HepG2 (cell line): Measurements from ENCODE around the gene ARHGEF4. TPM values are rescaled to one million over a fixed set of nuclear protein-coding genes. Genes with fewer than 3 reads are reported as not detected.

Experiments used
- HOXD1 ChIP-seq: sonication (generic); formaldehyde crosslinking; IDR thresholded peaks from 2 replicates; pipeline ENCODE4 v1.5.0; 2020; ENCODE audit warnings: missing genetic modification reagents
- MED8 ChIP-seq: sonication (generic); formaldehyde crosslinking; IDR thresholded peaks from 2 replicates; pipeline ENCODE4 v1.8.1; 2023; ENCODE audit warnings: mild to moderate bottlenecking, missing genetic modification reagents; ENCODE audit not compliant: insufficient replicate concordance
- NCOA5 ChIP-seq: sonication (generic); formaldehyde crosslinking; IDR thresholded peaks from 2 replicates; pipeline ENCODE4 v1.4.0; 2020; ENCODE audit warnings: missing genetic modification reagents
- NR2F1 ChIP-seq, 2 experiments: fragments of 450-650 bp in 1 of 2; formaldehyde crosslinking in 1 of 2; IDR thresholded peaks; 2 replicates each; pipeline versions ENCODE4 v1.5.0 to v1.6.1; 2016 to 2020; ENCODE audit warnings: mild to moderate bottlenecking in 1 of 2, missing compliant biosample characterization in 1 of 2, missing genetic modification reagents in 1 of 2, moderate library complexity in 1 of 2
- NR2F2 ChIP-seq: IDR thresholded peaks from 2 replicates; pipeline ENCODE4 v1.6.1; 2012; ENCODE audit warnings: low read depth, inconsistent platforms, borderline replicate concordance
- SNAPC5 ChIP-seq: sonication (generic); formaldehyde crosslinking; IDR thresholded peaks from 2 replicates; pipeline ENCODE4 v1.8.1; 2023; ENCODE audit warnings: mild to moderate bottlenecking, missing genetic modification reagents, borderline replicate concordance
- TCF7L2 ChIP-seq: IDR thresholded peaks from 2 replicates; pipeline ENCODE4 v1.6.1; 2011; ENCODE audit warnings: mild to moderate bottlenecking, low read depth, low read length, moderate library complexity
- TGIF2 ChIP-seq: IDR thresholded peaks from 2 replicates; pipeline ENCODE4 v1.6.1; 2016; ENCODE audit warnings: control low read depth, missing compliant biosample characterization
- ZNF280D ChIP-seq: sonication (generic); formaldehyde crosslinking; IDR thresholded peaks from 2 replicates; pipeline ENCODE4 v1.5.1; 2020; ENCODE audit warnings: mild to moderate bottlenecking, missing genetic modification reagents
- ZNF558 ChIP-seq: sonication (generic); formaldehyde crosslinking; IDR thresholded peaks from 2 replicates; pipeline ENCODE4 v1.9.0; 2022; ENCODE audit warnings: mild to moderate bottlenecking, missing genetic modification reagents, borderline replicate concordance
- ZNF563 ChIP-seq: sonication (generic); formaldehyde crosslinking; IDR thresholded peaks from 2 replicates; pipeline ENCODE4 v1.8.0; 2022; ENCODE audit warnings: mild to moderate bottlenecking, moderate library complexity, missing genetic modification reagents
- ZNF569 ChIP-seq: sonication (generic); formaldehyde crosslinking; IDR thresholded peaks from 2 replicates; pipeline ENCODE4 v1.5.0; 2020; ENCODE audit warnings: mild to moderate bottlenecking, missing genetic modification reagents, moderate library complexity, borderline replicate concordance
- ZSCAN5A ChIP-seq: sonication (generic); formaldehyde crosslinking; IDR thresholded peaks from 2 replicates; pipeline ENCODE4 v1.8.0; 2022; ENCODE audit warnings: mild to moderate bottlenecking, missing genetic modification reagents, borderline replicate concordance
- polyA plus RNA-seq, 8 experiments: library from polyadenylated mRNA; depleted of rRNA in 3 of 8; stranded (reverse) in 7 of 8; unstranded in 1 of 8; fragments of >200 nt; fragmentation: Illumina TruSeq in 4 of 8; extraction: Trizol in 4 of 8; gene quantifications; 2 replicates each; pipeline versions ENCODE4 v1.2.1 to v1.2.3, GENCODE V29; 2011 to 2016; ENCODE audit warnings: low read depth in 4 of 8, missing spikeins in 1 of 8, mixed read lengths in 1 of 8; ENCODE audit not compliant: insufficient read depth in 1 of 8
- total RNA-seq, 5 experiments: library from RNA; depleted of rRNA; stranded (reverse); fragments of >200 nt; fragmentation: Illumina TruSeq; extraction: Trizol; gene quantifications; 2 replicates each; pipeline ENCODE4 v1.2.3, GENCODE V29; 2016; ENCODE audit warnings: low read depth in 1 of 5
- TF ChIP-seq, protein P1 (sequence below): sonication (generic); formaldehyde crosslinking; IDR thresholded peaks from 2 replicates; pipeline ENCODE4 v1.4.0; 2020; ENCODE audit warnings: missing genetic modification reagents, mild to moderate bottlenecking, borderline replicate concordance
- TF ChIP-seq, protein P2 (sequence below): IDR thresholded peaks from 2 replicates; pipeline ENCODE4 v1.6.1; 2016
- TF ChIP-seq, protein P3 (sequence below): sonication (generic); formaldehyde crosslinking; IDR thresholded peaks from 2 replicates; pipeline ENCODE4 v1.4.0; 2020; ENCODE audit warnings: missing genetic modification reagents

Gene ARHGEF4
- total and polyA plus RNA-seq, 2 of the 13 experiments (the other 11 are each of a cell fraction or from before 2014, with no cell fraction given): 0.11 to 0.13 TPM

DNA sequence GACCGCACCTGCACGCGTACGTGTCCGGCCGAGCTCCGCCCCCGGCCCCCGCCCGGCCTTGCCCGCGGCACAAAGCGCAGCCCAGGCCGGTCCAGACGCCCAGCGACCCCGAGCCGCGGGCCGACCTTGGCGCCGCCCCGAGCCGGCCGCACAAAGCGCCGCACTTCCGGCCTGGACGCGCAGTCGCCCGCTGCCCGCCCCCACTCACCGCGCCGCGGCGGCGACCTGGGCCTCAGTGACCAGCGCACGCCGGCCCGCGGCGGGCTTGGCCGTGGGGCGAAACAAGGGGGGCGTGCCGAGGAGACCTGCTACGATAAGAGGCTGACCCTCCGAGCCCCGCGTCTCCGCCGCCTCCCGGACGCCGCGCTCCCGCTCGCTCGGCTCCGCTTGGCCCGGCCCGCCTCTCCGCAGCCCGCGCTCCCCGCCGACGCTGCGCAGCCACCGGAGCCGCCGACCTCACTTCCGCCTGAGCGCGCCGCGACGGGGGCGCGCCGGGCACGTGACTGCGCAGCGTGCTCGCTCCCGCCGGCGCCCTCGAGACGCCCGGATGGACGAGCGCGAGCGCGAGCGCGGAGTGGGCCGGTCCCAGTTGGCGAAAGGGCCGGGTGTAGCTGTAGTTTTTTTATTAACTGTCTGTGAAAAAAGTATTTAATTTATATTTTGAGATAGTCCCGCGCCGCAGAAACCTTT, 256.4 kb downstream of the ARHGEF4 start, which contains the start of gene FAM168B (continued):
- TF ChIP-seq NR2F1 (CRISPR knock-in tag; IDR thresholded peaks at IDR 0.05) (0 out of 4 replicates have a peak, but pooled peaks of 1 of the 2 experiments have one; percentile 6), ZNF569 (CRISPR knock-in tag) (no peak), NCOA5 (CRISPR knock-in tag) (no peak), MED8 (peak; percentile 42), ZNF563 (CRISPR knock-in tag) (peak; percentile 97), TGIF2 (CRISPR knock-in tag) (no peak), ZNF280D (CRISPR knock-in tag) (no peak), HOXD1 (CRISPR knock-in tag) (no peak), SNAPC5 (CRISPR knock-in tag) (0 out of 2 replicates have a peak, but pooled peaks have one; percentile 19), NR2F2 (no peak), TCF7L2 (no peak), ZNF558 (CRISPR knock-in tag) (no peak; the same call in 1 of the 2 replicates), ZSCAN5A (CRISPR knock-in tag) (no peak)
- TF ChIP-seq, protein P1, sequence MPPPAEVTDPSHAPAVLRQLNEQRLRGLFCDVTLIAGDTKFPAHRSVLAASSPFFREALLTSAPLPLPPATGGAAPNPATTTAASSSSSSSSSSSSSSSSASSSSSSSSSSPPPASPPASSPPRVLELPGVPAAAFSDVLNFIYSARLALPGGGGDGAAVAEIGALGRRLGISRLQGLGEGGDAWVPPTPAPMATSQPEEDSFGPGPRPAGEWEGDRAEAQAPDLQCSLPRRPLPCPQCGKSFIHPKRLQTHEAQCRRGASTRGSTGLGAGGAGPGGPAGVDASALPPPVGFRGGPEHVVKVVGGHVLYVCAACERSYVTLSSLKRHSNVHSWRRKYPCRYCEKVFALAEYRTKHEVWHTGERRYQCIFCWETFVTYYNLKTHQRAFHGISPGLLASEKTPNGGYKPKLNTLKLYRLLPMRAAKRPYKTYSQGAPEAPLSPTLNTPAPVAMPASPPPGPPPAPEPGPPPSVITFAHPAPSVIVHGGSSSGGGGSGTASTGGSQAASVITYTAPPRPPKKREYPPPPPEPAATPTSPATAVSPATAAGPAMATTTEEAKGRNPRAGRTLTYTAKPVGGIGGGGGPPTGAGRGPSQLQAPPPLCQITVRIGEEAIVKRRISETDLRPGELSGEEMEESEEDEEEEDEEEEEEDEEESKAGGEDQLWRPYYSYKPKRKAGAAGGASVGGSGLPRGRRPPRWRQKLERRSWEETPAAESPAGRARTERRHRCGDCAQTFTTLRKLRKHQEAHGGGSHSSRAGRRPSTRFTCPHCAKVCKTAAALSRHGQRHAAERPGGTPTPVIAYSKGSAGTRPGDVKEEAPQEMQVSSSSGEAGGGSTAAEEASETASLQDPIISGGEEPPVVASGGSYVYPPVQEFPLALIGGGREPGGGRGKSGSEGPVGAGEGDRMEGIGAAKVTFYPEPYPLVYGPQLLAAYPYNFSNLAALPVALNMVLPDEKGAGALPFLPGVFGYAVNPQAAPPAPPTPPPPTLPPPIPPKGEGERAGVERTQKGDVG (CRISPR knock-in tag): no peak
- TF ChIP-seq, protein P2, sequence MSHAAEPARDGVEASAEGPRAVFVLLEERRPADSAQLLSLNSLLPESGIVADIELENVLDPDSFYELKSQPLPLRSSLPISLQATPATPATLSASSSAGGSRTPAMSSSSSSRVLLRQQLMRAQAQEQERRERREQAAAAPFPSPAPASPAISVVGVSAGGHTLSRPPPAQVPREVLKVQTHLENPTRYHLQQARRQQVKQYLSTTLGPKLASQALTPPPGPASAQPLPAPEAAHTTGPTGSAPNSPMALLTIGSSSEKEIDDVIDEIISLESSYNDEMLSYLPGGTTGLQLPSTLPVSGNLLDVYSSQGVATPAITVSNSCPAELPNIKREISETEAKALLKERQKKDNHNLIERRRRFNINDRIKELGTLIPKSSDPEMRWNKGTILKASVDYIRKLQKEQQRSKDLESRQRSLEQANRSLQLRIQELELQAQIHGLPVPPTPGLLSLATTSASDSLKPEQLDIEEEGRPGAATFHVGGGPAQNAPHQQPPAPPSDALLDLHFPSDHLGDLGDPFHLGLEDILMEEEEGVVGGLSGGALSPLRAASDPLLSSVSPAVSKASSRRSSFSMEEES (CRISPR knock-in tag): peak; percentile 64; the same call in 1 of the 2 replicates
- TF ChIP-seq, protein P3, sequence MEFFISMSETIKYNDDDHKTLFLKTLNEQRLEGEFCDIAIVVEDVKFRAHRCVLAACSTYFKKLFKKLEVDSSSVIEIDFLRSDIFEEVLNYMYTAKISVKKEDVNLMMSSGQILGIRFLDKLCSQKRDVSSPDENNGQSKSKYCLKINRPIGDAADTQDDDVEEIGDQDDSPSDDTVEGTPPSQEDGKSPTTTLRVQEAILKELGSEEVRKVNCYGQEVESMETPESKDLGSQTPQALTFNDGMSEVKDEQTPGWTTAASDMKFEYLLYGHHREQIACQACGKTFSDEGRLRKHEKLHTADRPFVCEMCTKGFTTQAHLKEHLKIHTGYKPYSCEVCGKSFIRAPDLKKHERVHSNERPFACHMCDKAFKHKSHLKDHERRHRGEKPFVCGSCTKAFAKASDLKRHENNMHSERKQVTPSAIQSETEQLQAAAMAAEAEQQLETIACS (CRISPR knock-in tag): peak; percentile 96
